Mammary epithelial cell (primary cell): ENCODE measurements around the gene REEP2.

ENCODE experiments used
- CTCF ChIP-seq, 2 donors: IDR thresholded peaks in 1 of 2; conservative IDR thresholded peaks in 1 of 2; 2 replicates each; pipeline ENCODE4 v1.5.1; 2011 to 2012; ENCODE audit warnings: inconsistent platforms in 2 of 2, low read length in 2 of 2, mild to moderate bottlenecking in 2 of 2, control low read depth in 1 of 2, low read depth in 1 of 2; ENCODE audit not compliant: insufficient read depth in 1 of 2; ENCODE audit errors: extremely low read depth in 1 of 2
- EZH2 ChIP-seq: IDR thresholded peaks from 2 replicates; pipeline ENCODE4 v1.6.1; 2012; ENCODE audit warnings: low read length, inconsistent platforms, borderline replicate concordance

DNA sequence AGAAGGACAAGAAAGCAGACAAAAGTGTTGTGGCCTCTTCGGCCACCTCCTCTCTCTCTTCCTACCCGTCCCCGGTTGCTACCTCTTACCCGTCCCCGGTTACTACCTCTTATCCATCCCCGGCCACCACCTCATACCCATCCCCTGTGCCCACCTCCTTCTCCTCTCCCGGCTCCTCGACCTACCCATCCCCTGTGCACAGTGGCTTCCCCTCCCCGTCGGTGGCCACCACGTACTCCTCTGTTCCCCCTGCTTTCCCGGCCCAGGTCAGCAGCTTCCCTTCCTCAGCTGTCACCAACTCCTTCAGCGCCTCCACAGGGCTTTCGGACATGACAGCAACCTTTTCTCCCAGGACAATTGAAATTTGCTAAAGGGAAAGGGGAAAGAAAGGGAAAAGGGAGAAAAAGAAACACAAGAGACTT, 28.9 kb downstream of the REEP2 start:
- TF ChIP-seq CTCF (conservative IDR thresholded peaks at IDR 0.05 in 1 of 2, IDR thresholded peaks at IDR 0.05 in 1 of 2; ENCODE audit: extremely low read depth in 1 of 2, insufficient read depth in 1 of 2, low read depth in 1 of 2, low read length in 2 of 2) (no peak), EZH2 (no peak)
